ENCODE measurements around the gene NOXO1.
A peak's percentile ranks its signal among the peaks of the same experiment; 100 is the strongest.

NOXO1 gene

GRCh38 chr16:1929578-1930337 is 51.5 kb downstream of the NOXO1 start:
- TF ChIP-seq CTCF (IDR thresholded peaks at IDR 0.05; ENCODE audit: insufficient read depth, missing control alignments) = peak; percentile 81
- DNase-seq (ENCODE audit: insufficient read length, low spot score) (peak; percentile 83), FAIRE-seq (no peak)

GRCh38 chr16:1929105-1929504 is 52.2 kb downstream of the NOXO1 start:
- no peak for FAIRE-seq
- no peak for DNase-seq (ENCODE audit: insufficient read length, low spot score)
- no peak for TF ChIP-seq CTCF (IDR thresholded peaks at IDR 0.05; ENCODE audit: insufficient read depth, missing control alignments)

All from D721Med (cell line).